Sigmoid colon (tissue), 7 donors: ENCODE results near the gene NDST1. TPM values are rescaled to one million over a fixed set of nuclear protein-coding genes. Genes with fewer than 3 reads are reported as not detected.

ENCODE experiments used
- DNase-seq: peaks from one replicate; pipeline ENCODE4 v3.0.0-alpha.2; 2019
- H3K27ac ChIP-seq, 4 donors: fragments of 200-600 bp; sonication (generic); one replicate each; pipeline ENCODE4 v1.5.1; 2016 to 2019; ENCODE audit warnings: mild to moderate bottlenecking in 1 of 4
- H3K27me3 ChIP-seq, 3 donors: fragments of 200-600 bp; sonication (generic); one replicate each; pipeline ENCODE4 v1.5.1; 2019; ENCODE audit warnings: mild to moderate bottlenecking in 1 of 3
- H3K36me3 ChIP-seq, 4 donors: fragments of 200-600 bp; sonication (generic); one replicate each; pipeline ENCODE4 v1.5.1; 2016 to 2019
- H3K4me1 ChIP-seq, 4 donors: fragments of 200-600 bp; sonication (generic); one replicate each; pipeline ENCODE4 v1.5.1; 2017 to 2019
- H3K4me3 ChIP-seq, 4 donors: fragments of 200-600 bp; sonication (generic); one replicate each; pipeline ENCODE4 v1.5.1; 2017 to 2019; ENCODE audit warnings: mild to moderate bottlenecking in 2 of 4, moderate library complexity in 1 of 4
- H3K9me3 ChIP-seq, 4 donors: fragments of 200-600 bp in 3 of 4; sonication (generic) in 3 of 4; one replicate each; pipeline versions ENCODE4 v1.5.1 to v1.6.1; 2013 to 2019
- CTCF ChIP-seq, 4 experiments: fragments of 450-650 bp in 3 of 4; fragments of 200-600 bp in 1 of 4; IDR thresholded peaks; one replicate each; pipeline ENCODE4 v1.5.1; 2016 to 2019; ENCODE audit warnings: antibody characterized with exemption in 4 of 4, mild to moderate bottlenecking in 3 of 4, moderate library complexity in 2 of 4
- EP300 ChIP-seq, 4 donors: sonication (generic); formaldehyde crosslinking; IDR thresholded peaks; one replicate each; pipeline ENCODE4 v1.6.1; 2017; ENCODE audit warnings: antibody characterized with exemption in 4 of 4
- POLR2A ChIP-seq, 2 donors: fragments of 450-650 bp; IDR thresholded peaks; one replicate each; pipeline ENCODE4 v1.6.1; 2016; ENCODE audit warnings: antibody characterized with exemption in 2 of 2, mild to moderate bottlenecking in 2 of 2, moderate library complexity in 2 of 2
- POLR2AphosphoS5 ChIP-seq, 4 donors: sonication (generic); formaldehyde crosslinking; IDR thresholded peaks; one replicate each; pipeline ENCODE4 v1.6.1; 2017; ENCODE audit warnings: antibody characterized with exemption in 4 of 4
- WGBS, 2 donors: extraction: QIAGEN DNeasy Blood & Tissue Kit; methylation state at CpG; one replicate each; pipeline ENCODE4 v1.1.7; 2013; 5-methylcytosine and 5-hydroxymethylcytosine counted together
- intact Hi-C: fragments of 100-400 bp; cut with DNase I; formaldehyde crosslinking; loops from one replicate; pipeline ENCODE4 v1.15.1; 2023
- polyA plus RNA-seq, 3 donors: library from polyadenylated mRNA; stranded (reverse); fragments of 200-250 nt; gene quantifications; one replicate each; pipeline ENCODE4 v1.2.3, GENCODE V29; 2013
- total RNA-seq, 4 donors: library from RNA; depleted of rRNA; stranded (reverse); fragments of >200 nt; gene quantifications; one replicate each; pipeline ENCODE4 v1.1.0, GENCODE V29; 2016
- donor health status: healthy with polysubstance abuse.
- donor health status: Bipolar disorder and iron deficiency.
- donor health status: healthy.

The NDST1 gene
- total and polyA plus RNA-seq, 7 donors = 5.4 to 74.8 (median 39.4) TPM

- intact Hi-C loops = no loop called here
- WGBS, 2 donors = 74 to 92% methylated on average over 3 of the region's 3 CpGs
- no peak overlapping the region for H3K27ac ChIP-seq
- no peak for DNase-seq
- H3K4me3 ChIP-seq = no peak overlapping the region
- peaks cover 18 to 55% (median 36%) of the 10 kb centered on the region in 4 donors for H3K36me3 ChIP-seq
- no peaks in the 10 kb centered on the region for H3K27me3 ChIP-seq
- peaks cover 0 to 13% (median 3%) of the 10 kb centered on the region in 4 donors for H3K4me1 ChIP-seq
- TF ChIP-seq CTCF (IDR thresholded peaks at IDR 0.05) (no peak), POLR2AphosphoS5 (IDR thresholded peaks at IDR 0.05) (no peak), POLR2A (IDR thresholded peaks at IDR 0.05) (no peak), EP300 (IDR thresholded peaks at IDR 0.05) (no peak)
- H3K9me3 ChIP-seq = no peaks in the 10 kb centered on the region
Observed at GRCh38 chr5:150556106-150556505, 48.2 kb downstream of the NDST1 start.

- Histone ChIP-seq H3K27ac (peak overlapping the region in 2 of 4 donors; percentile 20 to 33), H3K4me3 (no peak overlapping the region), H3K9me3 (no peaks in the 10 kb centered on the region), H3K27me3 (no peaks in the 10 kb centered on the region), H3K4me1 (peaks cover 0 to 13% (median 3%) of the 10 kb centered on the region in 4 donors), H3K36me3 (peaks cover 12 to 47% (median 28%) of the 10 kb centered on the region in 4 donors)
- intact Hi-C loops = no loop called here
- WGBS, 2 donors = 68 to 79% methylated on average over 7 of the region's 7 CpGs
- TF ChIP-seq EP300 (IDR thresholded peaks at IDR 0.05) (no peak), CTCF (IDR thresholded peaks at IDR 0.05) (no peak), POLR2AphosphoS5 (IDR thresholded peaks at IDR 0.05) (no peak), POLR2A (IDR thresholded peaks at IDR 0.05) (no peak)
- peak; percentile 53 for DNase-seq
Observed at GRCh38 chr5:150556859-150557508, 49.1 kb downstream of the NDST1 start.

GRCh38 chr5:150557509-150557872 is 49.6 kb downstream of the NDST1 start:
- peaks cover 9 to 41% (median 26%) of the 10 kb centered on the region in 4 donors for H3K36me3 ChIP-seq
- intact Hi-C loops = no loop called here
- DNase-seq = peak; percentile 55
- H3K4me1 ChIP-seq = peaks cover 0 to 13% (median 3%) of the 10 kb centered on the region in 4 donors
- WGBS, 2 donors = 59 to 76% methylated on average over 6 of the region's 6 CpGs
- no peaks in the 10 kb centered on the region for H3K9me3 ChIP-seq
- H3K27me3 ChIP-seq = no peaks in the 10 kb centered on the region
- no peak for TF ChIP-seq CTCF (IDR thresholded peaks at IDR 0.05)
- no peak for TF ChIP-seq POLR2A (IDR thresholded peaks at IDR 0.05)
- no peak for TF ChIP-seq EP300 (IDR thresholded peaks at IDR 0.05)
- peak in 2 of 4 donors; percentile 4 to 6 for TF ChIP-seq POLR2AphosphoS5 (IDR thresholded peaks at IDR 0.05)
- no peak overlapping the region for H3K4me3 ChIP-seq
- peak overlapping the region in 2 of 4 donors; percentile 20 to 33 for H3K27ac ChIP-seq

- peaks cover 0 to 13% (median 3%) of the 10 kb centered on the region in 4 donors for H3K4me1 ChIP-seq
- intact Hi-C loops = no loop called here
- H3K27me3 ChIP-seq = no peaks in the 10 kb centered on the region
- TF ChIP-seq POLR2A (IDR thresholded peaks at IDR 0.05) (no peak), CTCF (IDR thresholded peaks at IDR 0.05) (no peak), POLR2AphosphoS5 (IDR thresholded peaks at IDR 0.05) (no peak), EP300 (IDR thresholded peaks at IDR 0.05) (no peak)
- 83 to 84% methylated on average over 12 of the region's 12 CpGs for WGBS, 2 donors
- no peak overlapping the region for H3K27ac ChIP-seq
- no peak overlapping the region for H3K4me3 ChIP-seq
- peaks cover 8 to 35% (median 22%) of the 10 kb centered on the region in 4 donors for H3K36me3 ChIP-seq
- peak; percentile 61 for DNase-seq
- H3K9me3 ChIP-seq = no peaks in the 10 kb centered on the region
Observed at GRCh38 chr5:150558088-150558621, 50.2 kb downstream of the NDST1 start.
